GM19324 (cell line): ENCODE data around the gene ACTN4.

Experiments
- ATAC-seq: cut with Tn5 transposase; IDR thresholded peaks from one replicate; pipeline ENCODE4 v1.9.1; 2021; ENCODE audit warnings: mild to moderate bottlenecking, moderate library complexity; ENCODE audit not compliant: unreplicated experiment, low FRiP score

The ACTN4 gene

GRCh38 chr19:38692458-38693379, 45.3 kb downstream of the ACTN4 start:
- ATAC-seq: no peak

DNA sequence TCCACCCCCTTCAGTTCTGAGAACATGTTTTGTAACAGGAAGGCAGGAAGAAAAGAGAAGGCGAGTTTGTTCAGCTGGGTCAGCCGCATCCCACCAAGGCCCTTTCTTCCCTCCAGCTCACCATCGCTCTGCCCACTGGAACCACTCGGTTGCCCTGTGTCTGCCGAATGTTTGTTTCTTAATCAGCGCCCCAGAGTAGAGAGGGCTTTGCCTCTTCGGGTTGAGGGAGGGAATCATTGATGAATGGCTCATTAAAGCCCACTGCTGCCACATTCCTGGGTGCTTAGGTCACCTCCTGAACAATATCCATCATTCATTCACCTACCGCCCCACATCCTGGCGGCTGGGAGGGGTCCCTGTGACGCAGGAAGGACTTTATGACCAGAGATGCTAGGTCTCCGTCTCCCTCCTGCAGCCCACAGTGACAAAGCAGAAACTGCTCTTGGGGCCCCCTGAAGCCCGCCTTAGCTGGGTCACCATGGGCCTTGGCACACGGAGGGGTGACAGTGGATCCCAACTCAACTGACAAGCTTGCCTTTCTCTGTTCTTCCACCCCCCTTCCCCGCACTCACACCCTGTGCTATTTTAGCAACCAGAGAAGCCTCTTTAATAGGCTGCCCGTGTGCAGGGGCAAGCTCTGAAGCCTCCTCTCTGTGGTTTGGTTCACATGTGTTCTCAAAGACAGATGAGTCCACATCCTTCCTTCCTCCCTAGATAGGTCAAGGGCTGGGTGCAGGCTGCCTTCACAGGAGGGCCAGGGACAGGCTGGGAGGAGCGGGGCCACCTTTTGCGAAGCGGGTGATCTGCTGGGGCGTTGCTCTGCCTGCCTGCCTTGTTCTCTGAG, 46.2 kb downstream of the ACTN4 start:
- ATAC-seq: no peak

GRCh38 chr19:38695317-38695683, 47.9 kb downstream of the ACTN4 start:
- no peak for ATAC-seq

GRCh38 chr19:38695832-38696728, 48.6 kb downstream of the ACTN4 start:
- ATAC-seq: no peak

DNA sequence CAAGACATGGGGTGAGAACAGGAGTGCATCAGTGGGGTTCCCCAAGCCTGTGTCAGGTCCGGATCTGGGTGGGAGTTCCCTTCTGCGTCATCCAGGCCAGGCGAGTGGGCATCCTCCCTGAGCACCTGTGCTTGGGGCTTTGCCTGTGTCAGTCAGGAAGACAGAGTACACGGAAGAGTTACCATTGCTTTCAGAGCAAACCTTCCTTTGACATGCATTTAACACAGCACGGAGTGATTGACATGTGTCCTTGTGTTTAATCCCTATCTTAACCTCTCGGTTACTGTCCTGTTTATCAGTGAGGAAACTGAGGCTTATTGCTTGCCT, 49.2 kb downstream of the ACTN4 start:
- no peak for ATAC-seq

- no peak for ATAC-seq
Observed at GRCh38 chr19:38697197-38697596, 49.7 kb downstream of the ACTN4 start.

GRCh38 chr19:38697641-38698071, 50.2 kb downstream of the ACTN4 start:
- ATAC-seq: no peak

DNA sequence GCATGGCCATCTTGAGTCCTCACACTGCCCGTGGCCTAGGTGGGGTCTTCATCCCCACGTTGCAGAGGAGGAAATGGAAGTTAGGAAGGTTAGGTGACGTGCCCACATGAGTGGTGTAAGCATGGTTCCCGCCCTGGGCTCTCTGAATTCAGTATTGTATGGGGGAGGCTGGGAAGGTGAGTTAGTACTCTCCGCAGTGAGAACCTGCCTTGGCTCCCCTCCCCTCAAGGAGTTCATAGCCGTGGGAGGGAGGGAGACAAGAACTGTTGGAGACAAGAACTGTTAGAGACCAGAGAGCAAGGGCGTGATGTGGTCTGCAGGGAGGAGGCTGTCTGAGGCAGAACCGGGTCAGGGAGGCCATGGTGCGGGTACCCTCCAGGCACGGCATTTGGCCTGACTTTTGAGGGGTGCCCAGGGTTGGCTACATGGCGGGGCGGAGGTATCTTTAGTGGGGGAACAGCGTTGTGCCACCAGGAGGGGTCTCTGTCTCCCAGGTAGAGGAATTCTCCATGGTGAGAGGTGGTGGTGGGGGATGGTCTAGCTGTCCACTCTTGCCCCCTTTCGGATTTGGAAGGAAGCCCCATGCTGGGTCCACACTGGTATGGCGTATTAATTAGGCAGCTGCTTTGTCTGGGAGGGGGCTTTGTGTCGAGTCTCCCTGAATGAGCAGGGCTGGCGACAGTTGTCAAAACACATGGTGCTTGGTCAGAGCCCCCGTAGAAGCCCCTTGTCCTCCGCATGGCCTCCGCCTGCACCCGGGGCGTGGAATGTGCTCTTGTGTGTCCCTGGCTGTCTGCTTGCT, 51.0 kb downstream of the ACTN4 start:
- no peak for ATAC-seq

DNA sequence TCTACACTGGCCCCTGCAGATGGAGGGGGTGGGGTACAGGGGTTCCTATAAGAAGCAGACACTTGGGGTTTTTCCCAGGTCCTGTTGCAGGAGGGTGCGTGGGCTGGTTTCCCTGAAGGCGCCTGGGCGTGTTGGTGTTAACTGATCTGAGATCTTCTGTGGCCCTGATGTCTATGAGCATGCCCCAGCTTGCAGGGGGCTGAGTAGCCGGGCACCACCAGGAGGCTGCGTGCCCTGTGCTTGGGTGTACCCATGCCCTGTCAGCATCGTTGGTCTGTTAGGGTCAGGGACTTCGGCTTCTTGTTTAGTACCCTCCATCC, 51.5 kb downstream of the ACTN4 start:
- ATAC-seq: no peak

GRCh38 chr19:38699647-38700349, 52.3 kb downstream of the ACTN4 start:
- no peak for ATAC-seq

- no peak for ATAC-seq
Observed at GRCh38 chr19:38700350-38700901, 53.0 kb downstream of the ACTN4 start.

DNA sequence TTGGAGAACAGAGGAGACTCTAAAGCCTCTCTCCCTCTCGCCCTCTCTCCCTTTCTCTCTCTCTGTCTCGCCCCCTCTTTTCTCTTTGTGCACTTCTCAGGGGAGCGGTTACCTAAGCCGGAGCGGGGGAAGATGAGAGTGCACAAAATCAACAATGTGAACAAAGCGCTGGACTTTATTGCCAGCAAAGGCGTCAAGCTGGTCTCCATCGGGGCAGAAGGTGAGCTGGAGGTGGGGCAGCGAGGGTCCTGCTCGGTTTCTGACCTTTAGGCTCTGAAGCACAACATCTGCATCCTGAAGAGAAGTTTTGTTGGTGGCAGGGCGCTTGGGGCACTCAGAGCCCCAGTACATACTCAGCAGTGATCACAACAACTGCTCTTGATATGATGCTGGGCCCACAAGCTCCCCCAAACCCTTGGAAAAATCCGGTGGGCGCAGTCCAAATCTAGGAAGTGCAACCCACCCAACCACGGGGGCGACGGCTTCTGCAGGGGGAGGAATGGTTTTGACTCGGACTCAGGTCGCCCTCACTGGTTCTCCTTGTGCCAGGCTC, 53.5 kb downstream of the ACTN4 start:
- ATAC-seq: no peak

DNA sequence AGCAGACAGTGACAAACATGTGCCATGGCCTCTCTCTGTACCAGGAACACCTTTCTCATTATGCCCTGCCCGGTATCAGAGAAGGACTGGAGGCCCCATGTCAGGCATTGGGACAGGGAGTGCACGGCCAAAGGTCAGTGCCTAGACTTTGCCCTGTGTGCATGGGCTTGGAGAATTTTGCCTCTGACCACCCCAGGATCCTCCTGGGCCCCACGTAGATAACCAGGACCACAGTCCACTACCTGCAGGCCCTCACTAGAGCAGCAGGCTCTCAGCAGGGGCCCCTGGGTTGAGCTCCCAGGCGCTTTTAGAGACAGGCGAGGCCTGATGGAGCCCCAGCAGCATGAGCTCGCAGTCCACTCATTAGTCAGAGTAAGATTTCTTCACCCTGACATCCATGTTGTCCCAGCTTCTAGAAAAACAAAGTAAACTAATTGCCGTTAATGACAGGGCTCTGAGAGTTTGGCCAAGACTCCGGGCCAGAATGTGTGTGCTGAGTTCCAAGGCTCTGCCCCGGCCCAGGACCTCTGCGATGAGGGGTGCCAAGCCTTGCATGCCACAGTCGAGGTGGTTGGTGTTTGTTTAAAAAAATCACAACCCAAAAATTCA, 54.1 kb downstream of the ACTN4 start:
- no peak for ATAC-seq

DNA sequence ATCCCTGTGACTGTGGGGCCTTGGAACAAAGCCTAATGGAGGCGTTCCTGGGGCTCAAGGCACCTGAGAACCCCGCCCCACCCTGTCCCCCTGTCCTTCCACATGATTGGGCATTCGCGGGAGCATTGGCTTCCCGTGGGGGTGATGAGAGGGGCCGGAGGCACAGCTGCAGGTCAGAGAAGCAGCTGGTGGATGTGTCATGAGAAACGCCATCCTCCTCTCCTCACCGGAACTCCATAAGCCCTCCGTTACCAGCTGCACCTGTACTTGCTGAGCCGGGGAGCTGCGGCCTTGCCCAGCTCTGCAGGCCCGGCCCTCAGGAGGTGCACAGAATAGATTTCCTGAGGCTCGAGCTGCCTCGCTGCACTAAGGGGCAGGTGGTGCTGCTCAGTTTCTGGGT, 54.8 kb downstream of the ACTN4 start:
- ATAC-seq: no peak

GRCh38 chr19:38703509-38703908, 56.1 kb downstream of the ACTN4 start:
- ATAC-seq: no peak

- no peak for ATAC-seq
Observed at GRCh38 chr19:38704488-38705026, 57.1 kb downstream of the ACTN4 start.

- no peak for ATAC-seq
Observed at GRCh38 chr19:38705197-38706019, 58.0 kb downstream of the ACTN4 start.
